SKM-1 (cell line): ENCODE measurements around the gene SCN11A.

ENCODE experiments used
- DNase-seq: peaks from one replicate; lab custom pipeline; 2025; ENCODE audit not compliant: unreplicated experiment; lab: John Stamatoyannopoulos, UW

SCN11A gene

DNA sequence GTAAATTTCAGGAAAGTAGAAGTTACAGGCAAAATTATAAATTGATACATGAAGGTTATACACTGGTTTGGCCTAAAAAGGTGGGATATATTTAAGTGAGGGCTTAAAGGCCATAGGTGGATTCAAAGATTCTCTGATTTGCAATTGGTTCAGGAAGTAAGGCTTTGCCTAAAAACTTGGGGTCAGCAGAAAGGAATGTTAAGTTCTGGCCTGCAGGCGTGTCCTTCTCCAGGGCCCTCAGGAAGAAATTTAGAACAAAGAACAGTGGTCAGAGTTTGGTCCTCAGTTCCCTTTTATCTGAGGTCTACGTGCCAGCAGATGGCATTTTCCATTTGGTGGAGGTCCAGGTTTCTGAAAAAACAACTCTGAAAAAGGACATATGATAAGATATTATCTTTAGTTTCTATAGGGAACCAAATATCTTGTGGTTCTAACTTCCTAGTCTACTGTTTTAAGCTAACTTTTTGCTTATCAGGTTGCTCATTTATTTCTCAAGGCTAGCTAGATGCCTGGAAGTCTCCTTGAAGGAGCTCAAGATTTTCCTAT, 40.5 kb downstream of the SCN11A start:
- no peak for DNase-seq

- no peak for DNase-seq
Observed at GRCh38 chr3:39005295-39005694, 46.4 kb downstream of the SCN11A start.
